Neutrophil (primary cell): ENCODE results near the gene NXPH4.

Experiments used
- H3K27ac ChIP-seq: fragments of 200-600 bp; sonication (generic); 2 replicates; pipeline ENCODE4 v1.5.1; 2016; ENCODE audit warnings: mild to moderate bottlenecking, moderate library complexity
- H3K27me3 ChIP-seq: fragments of 200-600 bp; sonication (generic); 2 replicates; pipeline ENCODE4 v1.6.0; 2016; ENCODE audit warnings: mild to moderate bottlenecking
- H3K36me3 ChIP-seq: fragments of 200-600 bp; sonication (generic); 2 replicates; pipeline ENCODE4 v1.5.1; 2017
- H3K4me1 ChIP-seq, 2 experiments: fragments of 200-600 bp in 1 of 2; sonication (generic) in 1 of 2; 1 replicate in 1 of 2; 2 replicates in 1 of 2; pipeline versions ENCODE4 v1.5.1 to v1.6.1; 2013 to 2016; ENCODE audit warnings: low read depth in 1 of 2, low read length in 1 of 2, mild to moderate bottlenecking in 1 of 2, moderate library complexity in 1 of 2; ENCODE audit not compliant: control insufficient read depth in 1 of 2, insufficient read depth in 1 of 2
- H3K4me3 ChIP-seq, 2 experiments: fragments of 200-600 bp in 1 of 2; sonication (generic) in 1 of 2; 1 replicate in 1 of 2; 2 replicates in 1 of 2; pipeline ENCODE4 v1.5.1; 2013 to 2016; ENCODE audit warnings: low read depth in 1 of 2, low read length in 1 of 2, mild to moderate bottlenecking in 1 of 2, moderate library complexity in 1 of 2
- H3K9me3 ChIP-seq: fragments of 200-600 bp; sonication (generic); 2 replicates; pipeline ENCODE4 v1.5.1; 2016
- TF ChIP-seq, protein P1 (sequence below): fragments of 200-600 bp; sonication (generic); IDR thresholded peaks from 2 replicates; pipeline ENCODE4 v1.5.1; 2016; ENCODE audit warnings: antibody characterized with exemption

The NXPH4 gene

GRCh38 chr12:57175428-57176138 is 41.0 kb upstream of the NXPH4 start:
- TF ChIP-seq, protein P1, sequence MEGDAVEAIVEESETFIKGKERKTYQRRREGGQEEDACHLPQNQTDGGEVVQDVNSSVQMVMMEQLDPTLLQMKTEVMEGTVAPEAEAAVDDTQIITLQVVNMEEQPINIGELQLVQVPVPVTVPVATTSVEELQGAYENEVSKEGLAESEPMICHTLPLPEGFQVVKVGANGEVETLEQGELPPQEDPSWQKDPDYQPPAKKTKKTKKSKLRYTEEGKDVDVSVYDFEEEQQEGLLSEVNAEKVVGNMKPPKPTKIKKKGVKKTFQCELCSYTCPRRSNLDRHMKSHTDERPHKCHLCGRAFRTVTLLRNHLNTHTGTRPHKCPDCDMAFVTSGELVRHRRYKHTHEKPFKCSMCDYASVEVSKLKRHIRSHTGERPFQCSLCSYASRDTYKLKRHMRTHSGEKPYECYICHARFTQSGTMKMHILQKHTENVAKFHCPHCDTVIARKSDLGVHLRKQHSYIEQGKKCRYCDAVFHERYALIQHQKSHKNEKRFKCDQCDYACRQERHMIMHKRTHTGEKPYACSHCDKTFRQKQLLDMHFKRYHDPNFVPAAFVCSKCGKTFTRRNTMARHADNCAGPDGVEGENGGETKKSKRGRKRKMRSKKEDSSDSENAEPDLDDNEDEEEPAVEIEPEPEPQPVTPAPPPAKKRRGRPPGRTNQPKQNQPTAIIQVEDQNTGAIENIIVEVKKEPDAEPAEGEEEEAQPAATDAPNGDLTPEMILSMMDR = no peak
- H3K27me3 ChIP-seq = no peaks in the 10 kb centered on the region
- no peak overlapping the region for H3K27ac ChIP-seq
- no peaks in the 10 kb centered on the region for H3K4me1 ChIP-seq
- no peaks in the 10 kb centered on the region for H3K36me3 ChIP-seq
- H3K9me3 ChIP-seq = no peaks in the 10 kb centered on the region
- H3K4me3 ChIP-seq = no peak overlapping the region

GRCh38 chr12:57176139-57176477 is 40.5 kb upstream of the NXPH4 start:
- Histone ChIP-seq H3K9me3 (no peaks in the 10 kb centered on the region), H3K27ac (no peak overlapping the region), H3K4me3 (no peak overlapping the region), H3K36me3 (no peaks in the 10 kb centered on the region), H3K27me3 (no peaks in the 10 kb centered on the region), H3K4me1 (no peaks in the 10 kb centered on the region)
- TF ChIP-seq, protein P1 = no peak

- Histone ChIP-seq H3K4me3 (no peak overlapping the region), H3K4me1 (no peaks in the 10 kb centered on the region), H3K9me3 (no peaks in the 10 kb centered on the region), H3K27ac (no peak overlapping the region), H3K27me3 (no peaks in the 10 kb centered on the region), H3K36me3 (no peaks in the 10 kb centered on the region)
- TF ChIP-seq, protein P1 = no peak
Observed at GRCh38 chr12:57176846-57177245, 39.7 kb upstream of the NXPH4 start.

DNA sequence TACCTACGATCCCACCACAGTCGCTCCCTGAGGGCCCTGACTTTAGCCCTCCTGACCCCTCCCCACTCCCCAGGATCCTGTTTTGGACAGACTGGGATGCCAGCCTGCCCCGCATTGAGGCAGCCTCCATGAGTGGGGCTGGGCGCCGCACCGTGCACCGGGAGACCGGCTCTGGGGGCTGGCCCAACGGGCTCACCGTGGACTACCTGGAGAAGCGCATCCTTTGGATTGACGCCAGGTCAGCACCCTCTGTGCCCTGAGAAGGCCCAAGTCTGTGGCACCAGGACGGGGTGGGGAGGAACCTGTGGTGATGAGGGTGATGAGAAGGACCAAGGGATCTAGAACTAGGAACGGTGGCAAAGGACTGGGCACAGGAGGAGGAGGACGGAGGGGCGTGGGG is 39.2 kb upstream of the NXPH4 start:
- H3K9me3 ChIP-seq = no peaks in the 10 kb centered on the region
- no peaks in the 10 kb centered on the region for H3K36me3 ChIP-seq
- H3K4me3 ChIP-seq = no peak overlapping the region
- no peaks in the 10 kb centered on the region for H3K4me1 ChIP-seq
- TF ChIP-seq, protein P1 = no peak
- H3K27me3 ChIP-seq = no peaks in the 10 kb centered on the region
- no peak overlapping the region for H3K27ac ChIP-seq

GRCh38 chr12:57178213-57178612 is 38.4 kb upstream of the NXPH4 start:
- H3K9me3 ChIP-seq = no peaks in the 10 kb centered on the region
- TF ChIP-seq, protein P1 = no peak
- no peaks in the 10 kb centered on the region for H3K36me3 ChIP-seq
- no peaks in the 10 kb centered on the region for H3K27me3 ChIP-seq
- H3K4me3 ChIP-seq = no peak overlapping the region
- H3K27ac ChIP-seq = no peak overlapping the region
- no peaks in the 10 kb centered on the region for H3K4me1 ChIP-seq
